HEK293 (cell line): ENCODE results near the gene ZBTB22.

ENCODE experiments used
- BCL6B ChIP-seq: fragments of 450-650 bp; formaldehyde crosslinking; IDR thresholded peaks from 2 replicates; pipeline ENCODE4 v1.5.1; 2017; ENCODE audit warnings: missing biosample characterization, missing genetic modification characterization
- HOXA7 ChIP-seq: sonication (generic); formaldehyde crosslinking; IDR thresholded peaks from 2 replicates; pipeline ENCODE4 v1.8.1; 2022; ENCODE audit warnings: missing genetic modification reagents, borderline replicate concordance
- MEIS1 ChIP-seq: sonication (generic); formaldehyde crosslinking; IDR thresholded peaks from 2 replicates; pipeline ENCODE4 v1.8.1; 2022; ENCODE audit warnings: missing genetic modification reagents, mild to moderate bottlenecking, borderline replicate concordance
- OVOL3 ChIP-seq: fragments of 450-650 bp; formaldehyde crosslinking; IDR thresholded peaks from 2 replicates; pipeline ENCODE4 v1.5.1; 2016; ENCODE audit warnings: missing biosample characterization, missing genetic modification characterization
- REPIN1 ChIP-seq: fragments of 450-650 bp; formaldehyde crosslinking; IDR thresholded peaks from 2 replicates; pipeline ENCODE4 v1.5.1; 2017; ENCODE audit warnings: missing biosample characterization, missing genetic modification characterization, low read depth
- REST ChIP-seq: fragments of 450-650 bp; formaldehyde crosslinking; IDR thresholded peaks from 2 replicates; pipeline ENCODE4 v1.5.1; 2016; ENCODE audit warnings: missing biosample characterization, missing genetic modification characterization
- SETDB1 ChIP-seq: IDR thresholded peaks from one replicate; pipeline ENCODE4 v1.6.1; 2017; ENCODE audit warnings: mild to moderate bottlenecking, low read length, moderate library complexity, mixed read lengths; ENCODE audit not compliant: insufficient read length
- YY2 ChIP-seq: fragments of 450-650 bp; formaldehyde crosslinking; IDR thresholded peaks from 2 replicates; pipeline ENCODE4 v1.5.1; 2016; ENCODE audit warnings: missing biosample characterization, missing genetic modification characterization
- ZBTB1 ChIP-seq: fragments of 450-650 bp; formaldehyde crosslinking; IDR thresholded peaks from 2 replicates; pipeline ENCODE4 v1.5.1; 2016; ENCODE audit warnings: missing biosample characterization, missing genetic modification characterization
- ZBTB26 ChIP-seq: fragments of 450-650 bp; formaldehyde crosslinking; optimal IDR thresholded peaks from 2 replicates; pipeline ENCODE3; 2016; ENCODE audit warnings: missing biosample characterization, mild to moderate bottlenecking, missing genetic modification characterization
- ZNF223 ChIP-seq: fragments of 450-650 bp; formaldehyde crosslinking; IDR thresholded peaks from 2 replicates; pipeline ENCODE4 v1.5.1; 2016; ENCODE audit warnings: missing biosample characterization, missing genetic modification characterization
- ZNF24 ChIP-seq: fragments of 450-650 bp; formaldehyde crosslinking; IDR thresholded peaks from 2 replicates; pipeline ENCODE4 v1.5.1; 2016; ENCODE audit warnings: missing biosample characterization, missing genetic modification characterization
- ZNF280D ChIP-seq: fragments of 450-650 bp; formaldehyde crosslinking; IDR thresholded peaks from 2 replicates; pipeline ENCODE4 v1.5.1; 2016; ENCODE audit warnings: missing biosample characterization, missing genetic modification characterization
- ZNF48 ChIP-seq: fragments of 450-650 bp; formaldehyde crosslinking; IDR thresholded peaks from 2 replicates; pipeline ENCODE4 v1.5.1; 2016; ENCODE audit warnings: missing biosample characterization, missing genetic modification characterization
- ZNF501 ChIP-seq: fragments of 450-650 bp; formaldehyde crosslinking; IDR thresholded peaks from 2 replicates; pipeline ENCODE4 v1.5.1; 2016; ENCODE audit warnings: missing biosample characterization, missing genetic modification characterization
- ZNF529 ChIP-seq: fragments of 450-650 bp; formaldehyde crosslinking; IDR thresholded peaks from 2 replicates; pipeline ENCODE4 v1.5.1; 2017; ENCODE audit warnings: missing genetic modification characterization, missing biosample characterization; ENCODE audit not compliant: insufficient replicate concordance
- ZNF629 ChIP-seq: fragments of 450-650 bp; formaldehyde crosslinking; IDR thresholded peaks from 2 replicates; pipeline ENCODE4 v1.5.1; 2017; ENCODE audit warnings: missing biosample characterization, missing genetic modification characterization
- ZNF677 ChIP-seq: fragments of 450-650 bp; IDR thresholded peaks from 2 replicates; pipeline ENCODE4 v1.5.0; 2018; ENCODE audit warnings: missing biosample characterization, mild to moderate bottlenecking, missing genetic modification characterization, moderate library complexity
- ZNF768 ChIP-seq: fragments of 450-650 bp; formaldehyde crosslinking; IDR thresholded peaks from 2 replicates; pipeline ENCODE4 v1.5.1; 2018; ENCODE audit warnings: missing biosample characterization, mild to moderate bottlenecking, missing genetic modification characterization
- ZNF785 ChIP-seq: fragments of 450-650 bp; formaldehyde crosslinking; IDR thresholded peaks from 2 replicates; pipeline ENCODE4 v1.5.1; 2016; ENCODE audit warnings: missing biosample characterization, missing genetic modification characterization
- ZNF792 ChIP-seq: fragments of 450-650 bp; formaldehyde crosslinking; IDR thresholded peaks from 2 replicates; pipeline ENCODE4 v1.5.1; 2016; ENCODE audit warnings: missing biosample characterization, missing genetic modification characterization
- ZSCAN30 ChIP-seq: fragments of 450-650 bp; IDR thresholded peaks from 2 replicates; pipeline ENCODE4 v1.5.1; 2018; ENCODE audit warnings: missing biosample characterization, mild to moderate bottlenecking, missing genetic modification characterization, moderate library complexity
- TF ChIP-seq, protein P1 (sequence below): fragments of 450-650 bp; formaldehyde crosslinking; IDR thresholded peaks from 2 replicates; pipeline ENCODE4 v1.5.1; 2016; ENCODE audit warnings: missing biosample characterization, missing genetic modification characterization
- TF ChIP-seq, protein P2 (sequence below): fragments of 450-650 bp; formaldehyde crosslinking; IDR thresholded peaks from 2 replicates; pipeline ENCODE4 v1.5.1; 2016; ENCODE audit warnings: missing biosample characterization, missing genetic modification characterization
- TF ChIP-seq, protein P3 (sequence below): fragments of 450-650 bp; formaldehyde crosslinking; IDR thresholded peaks from 2 replicates; pipeline ENCODE4 v1.5.1; 2017; ENCODE audit warnings: missing biosample characterization, mild to moderate bottlenecking, missing genetic modification characterization, moderate library complexity

The ZBTB22 gene

DNA sequence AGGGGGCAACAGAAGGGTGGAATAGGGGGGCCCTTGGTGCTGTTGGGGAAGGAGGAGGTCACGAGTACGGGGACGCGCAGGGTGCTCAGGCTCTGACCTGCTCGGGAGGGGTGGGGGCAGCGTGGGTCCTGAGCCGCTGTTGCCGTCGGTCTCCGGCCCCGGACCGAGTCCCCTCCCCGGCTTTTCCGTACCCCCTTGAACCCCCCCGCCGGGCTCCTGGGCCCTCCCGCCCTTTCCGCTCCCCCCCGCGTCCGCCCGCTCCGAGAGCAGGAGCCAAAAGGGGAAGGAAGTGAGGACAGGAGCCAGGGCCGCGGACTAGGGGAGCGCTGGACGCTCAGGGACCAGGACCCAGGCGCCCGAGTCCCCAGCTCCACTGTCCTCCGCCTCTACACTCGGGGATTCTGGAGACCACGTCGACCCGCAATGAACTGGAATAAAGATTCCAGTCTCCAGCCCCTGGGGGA lies 18.7 kb downstream of the ZBTB22 start, which contains the start of gene RGL2 (continued):
- TF ChIP-seq BCL6B (tag by site-specific recombination), result no peak
- no peak for TF ChIP-seq HOXA7 (CRISPR knock-in tag)
- peak; percentile 43 for TF ChIP-seq ZBTB26 (tag by site-specific recombination)
- TF ChIP-seq ZNF768 (tag by site-specific recombination), result no peak
- no peak for TF ChIP-seq REPIN1 (tag by site-specific recombination)
- TF ChIP-seq REST (tag by site-specific recombination), result no peak
- TF ChIP-seq YY2, result no peak
- TF ChIP-seq ZNF529 (tag by site-specific recombination), result no peak
- TF ChIP-seq, protein P1, sequence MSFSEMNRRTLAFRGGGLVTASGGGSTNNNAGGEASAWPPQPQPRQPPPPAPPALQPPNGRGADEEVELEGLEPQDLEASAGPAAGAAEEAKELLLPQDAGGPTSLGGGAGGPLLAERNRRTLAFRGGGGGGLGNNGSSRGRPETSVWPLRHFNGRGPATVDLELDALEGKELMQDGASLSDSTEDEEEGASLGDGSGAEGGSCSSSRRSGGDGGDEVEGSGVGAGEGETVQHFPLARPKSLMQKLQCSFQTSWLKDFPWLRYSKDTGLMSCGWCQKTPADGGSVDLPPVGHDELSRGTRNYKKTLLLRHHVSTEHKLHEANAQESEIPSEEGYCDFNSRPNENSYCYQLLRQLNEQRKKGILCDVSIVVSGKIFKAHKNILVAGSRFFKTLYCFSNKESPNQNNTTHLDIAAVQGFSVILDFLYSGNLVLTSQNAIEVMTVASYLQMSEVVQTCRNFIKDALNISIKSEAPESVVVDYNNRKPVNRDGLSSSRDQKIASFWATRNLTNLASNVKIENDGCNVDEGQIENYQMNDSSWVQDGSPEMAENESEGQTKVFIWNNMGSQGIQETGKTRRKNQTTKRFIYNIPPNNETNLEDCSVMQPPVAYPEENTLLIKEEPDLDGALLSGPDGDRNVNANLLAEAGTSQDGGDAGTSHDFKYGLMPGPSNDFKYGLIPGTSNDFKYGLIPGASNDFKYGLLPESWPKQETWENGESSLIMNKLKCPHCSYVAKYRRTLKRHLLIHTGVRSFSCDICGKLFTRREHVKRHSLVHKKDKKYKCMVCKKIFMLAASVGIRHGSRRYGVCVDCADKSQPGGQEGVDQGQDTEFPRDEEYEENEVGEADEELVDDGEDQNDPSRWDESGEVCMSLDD (tag by site-specific recombination), result peak; percentile 67
- no peak; the same call in 1 of the 2 replicates for TF ChIP-seq ZSCAN30
- TF ChIP-seq ZNF501 (tag by site-specific recombination), result 0 out of 2 replicates have a peak, but pooled peaks have one; percentile 18
- TF ChIP-seq ZNF792, result no peak
- TF ChIP-seq, protein P2, sequence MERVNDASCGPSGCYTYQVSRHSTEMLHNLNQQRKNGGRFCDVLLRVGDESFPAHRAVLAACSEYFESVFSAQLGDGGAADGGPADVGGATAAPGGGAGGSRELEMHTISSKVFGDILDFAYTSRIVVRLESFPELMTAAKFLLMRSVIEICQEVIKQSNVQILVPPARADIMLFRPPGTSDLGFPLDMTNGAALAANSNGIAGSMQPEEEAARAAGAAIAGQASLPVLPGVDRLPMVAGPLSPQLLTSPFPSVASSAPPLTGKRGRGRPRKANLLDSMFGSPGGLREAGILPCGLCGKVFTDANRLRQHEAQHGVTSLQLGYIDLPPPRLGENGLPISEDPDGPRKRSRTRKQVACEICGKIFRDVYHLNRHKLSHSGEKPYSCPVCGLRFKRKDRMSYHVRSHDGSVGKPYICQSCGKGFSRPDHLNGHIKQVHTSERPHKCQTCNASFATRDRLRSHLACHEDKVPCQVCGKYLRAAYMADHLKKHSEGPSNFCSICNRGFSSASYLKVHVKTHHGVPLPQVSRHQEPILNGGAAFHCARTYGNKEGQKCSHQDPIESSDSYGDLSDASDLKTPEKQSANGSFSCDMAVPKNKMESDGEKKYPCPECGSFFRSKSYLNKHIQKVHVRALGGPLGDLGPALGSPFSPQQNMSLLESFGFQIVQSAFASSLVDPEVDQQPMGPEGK (tag by site-specific recombination), result no peak
- no peak for TF ChIP-seq ZNF223
- TF ChIP-seq SETDB1, result no peak
- TF ChIP-seq ZNF629 (tag by site-specific recombination), result no peak
- TF ChIP-seq MEIS1, result no peak
- 0 out of 2 replicates have a peak, but pooled peaks have one; percentile 25 for TF ChIP-seq ZNF785 (tag by site-specific recombination)
- TF ChIP-seq, protein P3, sequence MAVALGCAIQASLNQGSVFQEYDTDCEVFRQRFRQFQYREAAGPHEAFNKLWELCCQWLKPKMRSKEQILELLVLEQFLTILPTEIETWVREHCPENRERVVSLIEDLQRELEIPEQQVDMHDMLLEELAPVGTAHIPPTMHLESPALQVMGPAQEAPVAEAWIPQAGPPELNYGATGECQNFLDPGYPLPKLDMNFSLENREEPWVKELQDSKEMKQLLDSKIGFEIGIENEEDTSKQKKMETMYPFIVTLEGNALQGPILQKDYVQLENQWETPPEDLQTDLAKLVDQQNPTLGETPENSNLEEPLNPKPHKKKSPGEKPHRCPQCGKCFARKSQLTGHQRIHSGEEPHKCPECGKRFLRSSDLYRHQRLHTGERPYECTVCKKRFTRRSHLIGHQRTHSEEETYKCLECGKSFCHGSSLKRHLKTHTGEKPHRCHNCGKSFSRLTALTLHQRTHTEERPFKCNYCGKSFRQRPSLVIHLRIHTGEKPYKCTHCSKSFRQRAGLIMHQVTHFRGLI, result no peak
- no peak for TF ChIP-seq ZNF48
- TF ChIP-seq ZBTB1, result no peak
- no peak for TF ChIP-seq ZNF677 (tag by site-specific recombination)
- TF ChIP-seq ZNF24 (tag by site-specific recombination), result 0 out of 2 replicates have a peak, but pooled peaks have one; percentile 20
- TF ChIP-seq OVOL3 (tag by site-specific recombination), result no peak
- TF ChIP-seq ZNF280D (tag by site-specific recombination), result no peak
